WTC11 (cell line): ENCODE measurements around the gene SHISA9. TPM values are rescaled to one million over a fixed set of nuclear protein-coding genes. Genes with fewer than 3 reads are reported as not detected.

ENCODE experiments used
- ATAC-seq: fragments of 200-7000 bp; cut with Tn5 transposase; 2 replicates; pipeline ENCODE4 v1.10.0; 2021; ENCODE audit warnings: mild to moderate bottlenecking, moderate library complexity
- CTCF ChIA-PET: fragments of 300-600 bp; sonication (Branson Sonifier 250); formaldehyde crosslinking; loops from one replicate; lab custom pipeline; 2021; ENCODE audit warnings: antibody characterized with exemption; lab: Charles Lee
- POLR2A ChIA-PET: fragments of 350-600 bp; sonication (Branson Sonifier 250); formaldehyde crosslinking; loops from one replicate; lab custom pipeline; 2021; ENCODE audit warnings: antibody characterized with exemption; lab: Charles Lee
- DNase-seq: peaks from one replicate; pipeline ENCODE4 v3.0.0; 2021; ENCODE audit warnings: low spot score
- H3K27ac Mint-ChIP-seq: 2 replicates; pipeline ENCODE4 v1.8.0; 2021; ENCODE audit warnings: mixed read lengths
- H3K27me3 Mint-ChIP-seq: 2 replicates; pipeline ENCODE4 v1.8.0; 2021; ENCODE audit warnings: low read depth, mild to moderate bottlenecking, moderate library complexity, mixed read lengths
- H3K36me3 Mint-ChIP-seq: 2 replicates; pipeline ENCODE4 v1.8.0; 2021; ENCODE audit warnings: mixed read lengths
- H3K4me1 Mint-ChIP-seq: 2 replicates; pipeline ENCODE4 v1.8.0; 2022; ENCODE audit warnings: mixed read lengths
- H3K4me3 Mint-ChIP-seq: 2 replicates; pipeline ENCODE4 v1.8.0; 2021; ENCODE audit warnings: mild to moderate bottlenecking, moderate library complexity, mixed read lengths
- H3K9me3 Mint-ChIP-seq: 2 replicates; pipeline ENCODE4 v1.8.0; 2021; ENCODE audit warnings: mixed read lengths
- ARID4B ChIP-seq: sonication (generic); formaldehyde crosslinking; IDR thresholded peaks from 2 replicates; pipeline ENCODE4 v1.8.0; 2023; ENCODE audit warnings: missing genetic modification reagents, mild to moderate bottlenecking, borderline replicate concordance
- ATF2 ChIP-seq: sonication (generic); formaldehyde crosslinking; IDR thresholded peaks from 2 replicates; pipeline ENCODE4 v1.8.1; 2022; ENCODE audit warnings: low read depth, missing genetic modification reagents, borderline replicate concordance
- ATF3 ChIP-seq: sonication (generic); formaldehyde crosslinking; conservative IDR thresholded peaks from 2 replicates; pipeline ENCODE4 v1.8.1; 2022; ENCODE audit warnings: mild to moderate bottlenecking, missing genetic modification reagents
- ATF6 ChIP-seq: sonication (generic); formaldehyde crosslinking; IDR thresholded peaks from 2 replicates; pipeline ENCODE4 v1.8.1; 2023; ENCODE audit warnings: mild to moderate bottlenecking, missing genetic modification reagents
- ELF4 ChIP-seq: sonication (generic); formaldehyde crosslinking; IDR thresholded peaks from 2 replicates; pipeline ENCODE4 v1.8.1; 2022; ENCODE audit warnings: low read depth, mild to moderate bottlenecking, moderate library complexity, missing genetic modification reagents
- ETV6 ChIP-seq: sonication (generic); formaldehyde crosslinking; IDR thresholded peaks from 2 replicates; pipeline ENCODE4 v1.8.1; 2022; ENCODE audit warnings: mild to moderate bottlenecking, missing genetic modification reagents
- FOXK1 ChIP-seq: sonication (generic); formaldehyde crosslinking; IDR thresholded peaks from 2 replicates; pipeline ENCODE4 v1.8.0; 2022; ENCODE audit warnings: mild to moderate bottlenecking, moderate library complexity, missing genetic modification reagents
- GABPB1 ChIP-seq: sonication (generic); formaldehyde crosslinking; IDR thresholded peaks from 2 replicates; pipeline ENCODE4 v1.8.1; 2023; ENCODE audit warnings: mild to moderate bottlenecking, missing genetic modification reagents
- GTF2I ChIP-seq: fragments of 250-450 bp; sonication (Bioruptor Pico); conservative IDR thresholded peaks from 2 replicates; pipeline ENCODE4 v1.4.0; 2021; ENCODE audit warnings: mild to moderate bottlenecking
- IRF1 ChIP-seq: sonication (generic); formaldehyde crosslinking; IDR thresholded peaks from 2 replicates; pipeline ENCODE4 v1.8.0; 2023; ENCODE audit warnings: missing genetic modification reagents
- JAZF1 ChIP-seq: fragments of 250-450 bp; sonication (Bioruptor Pico); IDR thresholded peaks from 2 replicates; pipeline ENCODE4 v1.9.0; 2021; ENCODE audit warnings: moderate library complexity, mild to moderate bottlenecking, inconsistent platforms
- JUN ChIP-seq: sonication (generic); formaldehyde crosslinking; IDR thresholded peaks from 2 replicates; pipeline ENCODE4 v1.8.0; 2023; ENCODE audit warnings: mild to moderate bottlenecking, missing genetic modification reagents
- MAX ChIP-seq: sonication (generic); formaldehyde crosslinking; IDR thresholded peaks from 2 replicates; pipeline ENCODE4 v1.8.0; 2022; ENCODE audit warnings: mild to moderate bottlenecking, missing genetic modification reagents
- NR1H2 ChIP-seq: sonication (generic); formaldehyde crosslinking; IDR thresholded peaks from 2 replicates; pipeline ENCODE4 v1.9.0; 2021; ENCODE audit warnings: mild to moderate bottlenecking, moderate library complexity, missing genetic modification reagents
- PRRX2 ChIP-seq: fragments of 250-450 bp; sonication (Bioruptor Pico); IDR thresholded peaks from 2 replicates; pipeline ENCODE4 v1.8.0; 2021; ENCODE audit warnings: mild to moderate bottlenecking
- SOX15 ChIP-seq: fragments of 250-450 bp; sonication (Bioruptor Pico); IDR thresholded peaks from 2 replicates; pipeline ENCODE4 v1.9.0; 2021; ENCODE audit warnings: mild to moderate bottlenecking
- TCF7 ChIP-seq: sonication (generic); formaldehyde crosslinking; IDR thresholded peaks from 2 replicates; pipeline ENCODE4 v1.8.0; 2022; ENCODE audit warnings: mild to moderate bottlenecking, low read depth, missing genetic modification reagents, moderate library complexity
- ZNF121 ChIP-seq: sonication (generic); formaldehyde crosslinking; IDR thresholded peaks from 2 replicates; pipeline ENCODE4 v1.8.0; 2023; ENCODE audit warnings: missing genetic modification reagents
- ZNF219 ChIP-seq: sonication (generic); formaldehyde crosslinking; IDR thresholded peaks from 2 replicates; pipeline ENCODE4 v1.8.0; 2023; ENCODE audit warnings: missing genetic modification reagents, mild to moderate bottlenecking, borderline replicate concordance
- ZNF232 ChIP-seq: sonication (generic); formaldehyde crosslinking; IDR thresholded peaks from 2 replicates; pipeline ENCODE4 v1.8.0; 2022; ENCODE audit warnings: mild to moderate bottlenecking, missing genetic modification reagents
- ZNF512 ChIP-seq: sonication (generic); formaldehyde crosslinking; IDR thresholded peaks from 2 replicates; pipeline ENCODE4 v1.8.1; 2022; ENCODE audit warnings: missing genetic modification reagents, borderline replicate concordance
- ZNF671 ChIP-seq: fragments of 250-450 bp; sonication (Bioruptor Pico); IDR thresholded peaks from 2 replicates; pipeline ENCODE4 v1.8.0; 2021; ENCODE audit warnings: mild to moderate bottlenecking
- total RNA-seq: library from RNA; stranded (reverse); gene quantifications from 3 replicates; pipeline ENCODE4 v1.2.3, GENCODE V29; 2021

SHISA9 gene
- total RNA-seq, 1 experiment from 2014 or later: 37.5 TPM

- H3K36me3 Mint-ChIP-seq: peaks cover 3% of the 10 kb centered on the region
- ATAC-seq (peak; percentile 34; the same call in 1 of the 2 replicates), DNase-seq (no peak)
- H3K9me3 Mint-ChIP-seq: peaks cover 3% of the 10 kb centered on the region
- POLR2A ChIA-PET: no interaction called here
- no peaks in the 10 kb centered on the region for H3K27me3 Mint-ChIP-seq
- no peak for TF ChIP-seq ATF6 (CRISPR knock-in tag)
- TF ChIP-seq GTF2I (CRISPR knock-in tag): no peak
- TF ChIP-seq TCF7 (CRISPR knock-in tag): no peak
- TF ChIP-seq ARID4B (CRISPR knock-in tag): no peak
- no peak for TF ChIP-seq ATF2 (CRISPR knock-in tag)
- no peak for TF ChIP-seq PRRX2 (CRISPR knock-in tag)
- TF ChIP-seq GABPB1: no peak
- no peak for TF ChIP-seq JUN
- TF ChIP-seq ATF3 (CRISPR knock-in tag): no peak
- TF ChIP-seq ZNF512 (CRISPR knock-in tag): no peak
- no peak overlapping the region for H3K4me3 Mint-ChIP-seq
- peak overlapping the region; percentile 82 for H3K27ac Mint-ChIP-seq
- peaks cover 48% of the 10 kb centered on the region for H3K4me1 Mint-ChIP-seq
- CTCF ChIA-PET: interaction anchor here (0.9 kb wide), 1 partner anchor 163 kb away, joined by 3 read pairs; no protein-coding TSS in a partner anchor
Measured at GRCh38 chr16:13060932-13061331, 159.5 kb downstream of the SHISA9 start.

- Mint-ChIP-seq H3K27me3 (no peaks in the 10 kb centered on the region), H3K4me1 (peaks cover 40% of the 10 kb centered on the region), H3K27ac (peak overlapping the region; percentile 92), H3K9me3 (peaks cover 10% of the 10 kb centered on the region), H3K36me3 (peaks cover 9% of the 10 kb centered on the region), H3K4me3 (no peak overlapping the region)
- ChIA-PET CTCF (interaction anchor here (0.7 to 0.9 kb wide), 2 partner anchors 47 to 163 kb away, joined by 3 read pairs; no protein-coding TSS in a partner anchor), POLR2A (no interaction called here)
- ATAC-seq (0 out of 2 replicates have a peak, but pooled peaks have one; percentile 14), DNase-seq (no peak)
- no peak for TF ChIP-seq ZNF671 (CRISPR knock-in tag)
- no peak for TF ChIP-seq PRRX2 (CRISPR knock-in tag)
- no peak for TF ChIP-seq FOXK1 (CRISPR knock-in tag)
- TF ChIP-seq MAX (CRISPR knock-in tag): no peak
- TF ChIP-seq ZNF219: no peak
- TF ChIP-seq NR1H2 (CRISPR knock-in tag): no peak
- no peak for TF ChIP-seq ELF4
- TF ChIP-seq ETV6: no peak
- no peak for TF ChIP-seq JAZF1 (CRISPR knock-in tag)
- no peak for TF ChIP-seq ATF6 (CRISPR knock-in tag)
- TF ChIP-seq ZNF232 (CRISPR knock-in tag): no peak
- no peak for TF ChIP-seq IRF1 (CRISPR knock-in tag)
- TF ChIP-seq SOX15 (CRISPR knock-in tag): no peak
- no peak for TF ChIP-seq ZNF121 (CRISPR knock-in tag)
Measured at GRCh38 chr16:13061691-13062090, 160.3 kb downstream of the SHISA9 start.
